DOHH2 (cell line): ENCODE measurements around the gene SMAD4.

Experiments
- CTCF ChIP-seq: fragments of 200-600 bp; sonication (generic); IDR thresholded peaks from one replicate; pipeline ENCODE4 v1.5.1; 2014; ENCODE audit warnings: antibody characterized with exemption, mild to moderate bottlenecking, low read depth, low read length; ENCODE audit not compliant: poor library complexity, severe bottlenecking
- EZH2phosphoT487 ChIP-seq: fragments of 200-600 bp; sonication (generic); IDR thresholded peaks from 2 replicates; pipeline ENCODE4 v1.6.1; 2017; ENCODE audit warnings: borderline replicate concordance, mild to moderate bottlenecking, antibody characterized with exemption, low read length, moderate library complexity, mixed read lengths

DNA sequence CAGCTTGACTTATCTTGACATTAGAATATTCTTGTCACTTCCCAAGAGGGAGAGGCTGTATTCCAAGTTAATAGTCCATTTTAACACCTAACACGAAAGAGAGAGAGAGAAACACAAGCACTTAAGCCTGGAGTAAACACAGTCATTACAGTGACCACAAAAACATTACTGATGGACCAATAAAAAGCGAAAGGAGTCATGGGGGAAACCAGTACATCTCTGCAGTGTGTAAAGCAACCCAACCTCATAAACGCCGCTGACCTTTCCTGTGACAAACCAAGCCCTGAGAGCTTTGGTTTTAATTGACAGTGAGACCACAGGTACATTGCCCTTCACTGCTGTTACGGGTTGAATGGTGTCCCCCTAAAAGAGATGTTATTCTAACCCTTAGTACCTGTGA is 78.3 kb downstream of the SMAD4 start:
- no peak for TF ChIP-seq CTCF
- TF ChIP-seq EZH2phosphoT487 = no peak
